ENCODE results near the gene ACP6.

- TF ChIP-seq, protein P1, sequence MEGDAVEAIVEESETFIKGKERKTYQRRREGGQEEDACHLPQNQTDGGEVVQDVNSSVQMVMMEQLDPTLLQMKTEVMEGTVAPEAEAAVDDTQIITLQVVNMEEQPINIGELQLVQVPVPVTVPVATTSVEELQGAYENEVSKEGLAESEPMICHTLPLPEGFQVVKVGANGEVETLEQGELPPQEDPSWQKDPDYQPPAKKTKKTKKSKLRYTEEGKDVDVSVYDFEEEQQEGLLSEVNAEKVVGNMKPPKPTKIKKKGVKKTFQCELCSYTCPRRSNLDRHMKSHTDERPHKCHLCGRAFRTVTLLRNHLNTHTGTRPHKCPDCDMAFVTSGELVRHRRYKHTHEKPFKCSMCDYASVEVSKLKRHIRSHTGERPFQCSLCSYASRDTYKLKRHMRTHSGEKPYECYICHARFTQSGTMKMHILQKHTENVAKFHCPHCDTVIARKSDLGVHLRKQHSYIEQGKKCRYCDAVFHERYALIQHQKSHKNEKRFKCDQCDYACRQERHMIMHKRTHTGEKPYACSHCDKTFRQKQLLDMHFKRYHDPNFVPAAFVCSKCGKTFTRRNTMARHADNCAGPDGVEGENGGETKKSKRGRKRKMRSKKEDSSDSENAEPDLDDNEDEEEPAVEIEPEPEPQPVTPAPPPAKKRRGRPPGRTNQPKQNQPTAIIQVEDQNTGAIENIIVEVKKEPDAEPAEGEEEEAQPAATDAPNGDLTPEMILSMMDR (IDR thresholded peaks at IDR 0.05): no peak
- TF ChIP-seq EZH2 (IDR thresholded peaks at IDR 0.05) (no peak), EZH2phosphoT487 (IDR thresholded peaks at IDR 0.05) (no peak)
These were observed 15.8 kb downstream of the ACP6 start for GRCh38 chr1:147654511-147654910.
